ENCODE measurements around the gene REELD1.

GRCh38 chr4:146235654-146236177 is 21.4 kb downstream of the REELD1 start:
- TF ChIP-seq RELA (IDR thresholded peaks at IDR 0.05; ENCODE audit: borderline replicate concordance, partially characterized antibody) (no peak), RAD21 (IDR thresholded peaks at IDR 0.05; ENCODE audit: insufficient read depth, low read depth, low read length) (no peak), POLR2AphosphoS2 (IDR thresholded peaks at IDR 0.05; ENCODE audit: low read depth, low read length) (no peak), YBX1 (IDR thresholded peaks at IDR 0.05) (no peak), CTCF (IDR thresholded peaks at IDR 0.05 in 2 of 3, conservative IDR thresholded peaks at IDR 0.05 in 1 of 3; ENCODE audit: control insufficient read depth in 2 of 3, extremely low read depth in 1 of 3, insufficient read depth in 1 of 3, low read depth in 3 of 3, low read length in 3 of 3) (no peak), SIX5 (IDR thresholded peaks at IDR 0.05; ENCODE audit: low read depth, low read length, severe bottlenecking) (no peak), PBX3 (IDR thresholded peaks at IDR 0.05; ENCODE audit: insufficient replicate concordance, low read depth, low read length) (no peak)
